Tibial nerve (tissue), 4 donors: ENCODE data around the gene LRP3. TPM values are rescaled to one million over a fixed set of nuclear protein-coding genes. Genes with fewer than 3 reads are reported as not detected.

Source experiments
- DNase-seq, 2 donors: peaks; one replicate each; pipeline ENCODE4 v3.0.0-alpha.2; 2019; ENCODE audit warnings: low spot score in 2 of 2
- H3K27ac ChIP-seq, 4 donors: fragments of 200-600 bp; sonication (generic) in 3 of 4; one replicate each; pipeline ENCODE4 v1.5.1; 2017 to 2019; ENCODE audit warnings: mild to moderate bottlenecking in 1 of 4
- H3K27me3 ChIP-seq, 2 donors: fragments of 200-600 bp; sonication (generic) in 1 of 2; one replicate each; pipeline versions ENCODE4 v1.5.1 to v1.6.0; 2017 to 2019
- H3K36me3 ChIP-seq, 3 donors: fragments of 200-600 bp; sonication (generic); one replicate each; pipeline ENCODE4 v1.5.1; 2018 to 2019
- H3K4me1 ChIP-seq, 4 donors: fragments of 200-600 bp; sonication (generic) in 3 of 4; one replicate each; pipeline ENCODE4 v1.5.1; 2017 to 2019
- H3K4me3 ChIP-seq, 4 donors: fragments of 200-600 bp; sonication (generic) in 3 of 4; one replicate each; pipeline ENCODE4 v1.5.1; 2017 to 2019; ENCODE audit warnings: mild to moderate bottlenecking in 1 of 4, moderate library complexity in 1 of 4
- H3K9me3 ChIP-seq, 4 donors: fragments of 200-600 bp; sonication (generic) in 3 of 4; one replicate each; pipeline ENCODE4 v1.5.1; 2017 to 2019
- EP300 ChIP-seq, 2 donors: sonication (generic); formaldehyde crosslinking; IDR thresholded peaks; one replicate each; pipeline ENCODE4 v1.6.1; 2017; ENCODE audit warnings: antibody characterized with exemption in 2 of 2, mild to moderate bottlenecking in 1 of 2
- POLR2A ChIP-seq, 2 donors: fragments of 450-650 bp; IDR thresholded peaks; one replicate each; pipeline ENCODE4 v1.6.1; 2017; ENCODE audit warnings: antibody characterized with exemption in 2 of 2, mild to moderate bottlenecking in 2 of 2, moderate library complexity in 2 of 2
- WGBS, 2 donors: methylation state at CpG; one replicate each; pipeline ENCODE4 v1.1.5; 2018; 5-methylcytosine and 5-hydroxymethylcytosine counted together
- total RNA-seq, 4 donors: library from RNA; depleted of rRNA; stranded (reverse); fragments of >200 nt; gene quantifications; one replicate each; pipeline ENCODE4 v1.1.0, GENCODE V29; 2016
- TF ChIP-seq, protein P1 (sequence below), 5 experiments: fragments of 200-600 bp in 3 of 5; fragments of 450-650 bp in 2 of 5; sonication (generic) in 3 of 5; IDR thresholded peaks; one replicate each; pipeline ENCODE4 v1.5.1; 2016 to 2019; ENCODE audit warnings: antibody characterized with exemption in 5 of 5, mild to moderate bottlenecking in 3 of 5, moderate library complexity in 2 of 5

Gene LRP3
- total RNA-seq, 4 donors from 2014 or later = 19.0 to 39.0 (median 30.2) TPM

DNA sequence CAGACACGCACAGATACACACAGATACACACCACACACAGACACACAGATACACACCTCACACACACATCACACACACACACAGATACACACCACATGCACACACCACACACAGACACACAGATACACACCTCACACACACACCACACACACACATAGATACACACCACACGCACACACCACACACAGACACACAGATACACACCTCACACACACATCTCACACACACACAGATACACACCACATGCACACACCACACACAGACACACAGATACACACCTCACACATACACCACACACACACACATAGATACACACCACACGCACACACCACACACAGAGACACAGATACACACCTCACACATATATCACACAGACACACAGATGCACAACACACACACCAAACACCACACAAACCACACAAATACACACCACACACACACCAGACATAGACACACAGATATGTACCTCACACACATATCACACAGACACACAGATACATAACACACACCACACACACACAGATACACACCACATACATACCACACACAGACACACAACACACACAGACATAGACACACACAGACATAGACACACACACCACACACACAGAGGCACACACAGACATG is 55.7 kb downstream of the LRP3 start:
- H3K4me1 ChIP-seq = peaks cover 0 to 7% (median 0%) of the 10 kb centered on the region in 4 donors
- 70 to 85% methylated on average over 3 of the region's 3 CpGs for WGBS, 2 donors
- no peak overlapping the region for H3K27ac ChIP-seq
- DNase-seq = no peak
- TF ChIP-seq EP300 (IDR thresholded peaks at IDR 0.05) = no peak
- TF ChIP-seq, protein P1, sequence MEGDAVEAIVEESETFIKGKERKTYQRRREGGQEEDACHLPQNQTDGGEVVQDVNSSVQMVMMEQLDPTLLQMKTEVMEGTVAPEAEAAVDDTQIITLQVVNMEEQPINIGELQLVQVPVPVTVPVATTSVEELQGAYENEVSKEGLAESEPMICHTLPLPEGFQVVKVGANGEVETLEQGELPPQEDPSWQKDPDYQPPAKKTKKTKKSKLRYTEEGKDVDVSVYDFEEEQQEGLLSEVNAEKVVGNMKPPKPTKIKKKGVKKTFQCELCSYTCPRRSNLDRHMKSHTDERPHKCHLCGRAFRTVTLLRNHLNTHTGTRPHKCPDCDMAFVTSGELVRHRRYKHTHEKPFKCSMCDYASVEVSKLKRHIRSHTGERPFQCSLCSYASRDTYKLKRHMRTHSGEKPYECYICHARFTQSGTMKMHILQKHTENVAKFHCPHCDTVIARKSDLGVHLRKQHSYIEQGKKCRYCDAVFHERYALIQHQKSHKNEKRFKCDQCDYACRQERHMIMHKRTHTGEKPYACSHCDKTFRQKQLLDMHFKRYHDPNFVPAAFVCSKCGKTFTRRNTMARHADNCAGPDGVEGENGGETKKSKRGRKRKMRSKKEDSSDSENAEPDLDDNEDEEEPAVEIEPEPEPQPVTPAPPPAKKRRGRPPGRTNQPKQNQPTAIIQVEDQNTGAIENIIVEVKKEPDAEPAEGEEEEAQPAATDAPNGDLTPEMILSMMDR (IDR thresholded peaks at IDR 0.05) = no peak
- no peak for TF ChIP-seq POLR2A (IDR thresholded peaks at IDR 0.05)
- H3K4me3 ChIP-seq = no peak overlapping the region
- peaks cover 0 to 10% (median 0%) of the 10 kb centered on the region in 4 donors for H3K9me3 ChIP-seq
- peaks cover 0 to 20% of the 10 kb centered on the region in 2 donors for H3K27me3 ChIP-seq
- H3K36me3 ChIP-seq = no peaks in the 10 kb centered on the region

DNA sequence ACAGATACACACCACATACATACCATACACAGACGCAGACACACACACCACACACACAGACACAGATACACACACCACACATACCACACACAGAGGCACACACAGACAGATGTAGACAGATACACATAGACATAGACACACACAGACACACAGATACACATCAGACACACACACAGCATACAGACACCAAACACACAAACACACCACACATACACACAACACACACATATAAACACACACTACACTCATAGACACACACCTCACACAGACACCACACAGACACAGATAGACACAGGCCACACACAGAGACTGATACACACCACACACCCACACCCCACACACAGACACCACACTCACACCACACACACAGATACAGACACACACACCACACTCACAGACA is 56.4 kb downstream of the LRP3 start:
- no peak for DNase-seq
- TF ChIP-seq, protein P1 (IDR thresholded peaks at IDR 0.05) = no peak
- TF ChIP-seq EP300 (IDR thresholded peaks at IDR 0.05) (no peak), POLR2A (IDR thresholded peaks at IDR 0.05) (no peak)
- no peaks in the 10 kb centered on the region for H3K36me3 ChIP-seq
- peaks cover 0 to 7% (median 0%) of the 10 kb centered on the region in 4 donors for H3K4me1 ChIP-seq
- H3K9me3 ChIP-seq = peaks cover 0 to 8% (median 0%) of the 10 kb centered on the region in 4 donors
- no peak overlapping the region for H3K4me3 ChIP-seq
- H3K27ac ChIP-seq = no peak overlapping the region
- peaks cover 0 to 20% of the 10 kb centered on the region in 2 donors for H3K27me3 ChIP-seq
- 93 to 100% methylated on average over 1 of the region's 1 CpG for WGBS, 2 donors

DNA sequence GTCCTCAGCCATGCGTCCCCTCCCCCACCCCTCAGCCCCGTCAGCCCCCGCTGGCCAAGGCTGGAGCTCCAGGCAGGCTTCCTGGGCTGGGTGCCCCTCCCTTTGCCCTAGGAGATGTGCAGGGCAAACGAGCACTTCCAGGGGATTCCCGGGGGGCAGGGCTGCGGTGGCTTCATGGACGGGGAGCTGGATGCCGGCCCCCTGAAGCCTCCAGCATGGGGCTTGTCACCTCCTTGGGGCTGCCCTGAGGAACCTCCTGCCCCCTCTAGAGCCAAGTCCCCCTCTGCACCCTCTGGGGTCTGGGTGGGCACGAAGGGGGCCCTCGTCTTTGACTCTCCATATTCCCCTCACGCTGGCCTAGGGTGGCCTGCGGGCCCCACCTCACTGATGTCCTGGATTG is 56.9 kb downstream of the LRP3 start:
- H3K27ac ChIP-seq = no peak overlapping the region
- H3K9me3 ChIP-seq = peaks cover 0 to 2% (median 0%) of the 10 kb centered on the region in 4 donors
- H3K4me1 ChIP-seq = peaks cover 0 to 7% (median 0%) of the 10 kb centered on the region in 4 donors
- no peaks in the 10 kb centered on the region for H3K36me3 ChIP-seq
- H3K27me3 ChIP-seq = peaks cover 0 to 20% of the 10 kb centered on the region in 2 donors
- TF ChIP-seq POLR2A (IDR thresholded peaks at IDR 0.05) (no peak), EP300 (IDR thresholded peaks at IDR 0.05) (no peak)
- TF ChIP-seq, protein P1 (IDR thresholded peaks at IDR 0.05) = no peak
- no peak overlapping the region for H3K4me3 ChIP-seq
- no peak for DNase-seq
- WGBS, 2 donors = 52 to 59% methylated on average over 8 to 11 of the region's 12 CpGs

DNA sequence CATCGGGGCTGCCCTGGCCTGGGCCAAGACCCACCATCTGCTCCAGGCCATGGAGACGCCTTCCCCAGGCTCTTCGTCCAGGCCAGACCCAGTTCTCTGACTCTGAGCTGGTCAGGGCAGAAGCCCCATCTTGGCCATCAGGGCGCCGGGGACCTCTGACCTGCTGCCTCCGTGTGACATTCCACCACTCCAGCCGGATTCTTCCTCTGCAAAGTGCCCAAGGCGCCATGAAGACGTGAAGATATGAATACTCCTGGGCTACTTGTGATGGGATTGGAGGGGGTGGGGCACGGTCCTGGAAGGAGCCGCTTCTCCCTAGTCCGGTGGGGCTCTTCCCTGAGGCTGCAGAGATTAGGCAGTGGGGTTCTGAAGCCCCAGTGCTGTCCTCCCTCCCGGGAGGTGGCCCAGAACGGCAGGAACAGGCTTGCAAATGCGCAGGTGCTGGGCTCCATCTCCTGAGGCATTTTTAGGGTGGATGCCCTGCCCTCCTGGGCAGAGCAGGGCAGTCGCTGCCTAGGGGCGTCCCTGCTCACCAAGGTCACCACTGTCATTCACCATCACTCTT is 57.5 kb downstream of the LRP3 start:
- no peak overlapping the region for H3K4me3 ChIP-seq
- no peaks in the 10 kb centered on the region for H3K36me3 ChIP-seq
- no peaks in the 10 kb centered on the region for H3K9me3 ChIP-seq
- H3K4me1 ChIP-seq = peaks cover 0 to 7% (median 0%) of the 10 kb centered on the region in 4 donors
- TF ChIP-seq POLR2A (IDR thresholded peaks at IDR 0.05) (no peak), EP300 (IDR thresholded peaks at IDR 0.05) (no peak)
- TF ChIP-seq, protein P1 (IDR thresholded peaks at IDR 0.05) = no peak
- peaks cover 0 to 20% of the 10 kb centered on the region in 2 donors for H3K27me3 ChIP-seq
- no peak overlapping the region for H3K27ac ChIP-seq
- WGBS, 2 donors = 58 to 62% methylated on average over 13 to 16 of the region's 17 CpGs
- no peak for DNase-seq

DNA sequence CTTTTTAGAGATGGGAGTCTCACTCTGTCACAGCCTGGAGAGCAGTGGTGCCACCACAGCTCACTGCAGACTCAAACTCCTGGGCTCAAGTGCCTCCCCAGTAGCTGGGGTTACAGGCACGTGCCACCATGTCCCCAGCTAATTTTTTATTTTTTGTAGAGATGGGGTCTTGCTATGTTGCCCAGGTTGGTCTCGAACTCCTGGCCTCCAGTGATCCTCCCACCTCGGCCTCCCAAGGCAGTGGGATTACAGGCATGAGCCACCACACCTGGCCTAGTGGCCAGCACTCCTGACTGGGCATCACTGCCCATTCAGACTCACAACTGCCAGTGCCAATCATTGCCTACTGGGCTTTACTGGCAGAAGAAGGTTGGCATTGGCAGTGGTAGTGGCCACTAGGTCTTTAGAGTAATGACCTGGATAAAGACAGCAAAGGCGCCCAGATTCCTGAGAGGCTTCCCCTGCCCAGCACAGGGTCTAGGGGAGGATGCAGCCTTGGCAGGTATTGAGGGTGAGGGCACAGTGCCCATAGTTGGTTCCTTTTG is 58.4 kb downstream of the LRP3 start:
- 90 to 91% methylated on average over 4 of the region's 4 CpGs for WGBS, 2 donors
- Histone ChIP-seq H3K9me3 (peaks cover 0 to 4% (median 0%) of the 10 kb centered on the region in 4 donors), H3K4me3 (no peak overlapping the region), H3K27me3 (peaks cover 0 to 20% of the 10 kb centered on the region in 2 donors), H3K36me3 (no peaks in the 10 kb centered on the region), H3K27ac (no peak overlapping the region), H3K4me1 (peaks cover 0 to 7% (median 0%) of the 10 kb centered on the region in 4 donors)
- no peak for DNase-seq
- TF ChIP-seq, protein P1 (IDR thresholded peaks at IDR 0.05) = no peak
- TF ChIP-seq EP300 (IDR thresholded peaks at IDR 0.05) (no peak), POLR2A (IDR thresholded peaks at IDR 0.05) (no peak)
